GM19467 (cell line): ENCODE results near the gene BMP2K.

Experiments
- ATAC-seq: cut with Tn5 transposase; IDR thresholded peaks from one replicate; pipeline ENCODE4 v1.9.1; 2021; ENCODE audit warnings: mild to moderate bottlenecking, moderate library complexity; ENCODE audit not compliant: unreplicated experiment

The BMP2K gene

DNA sequence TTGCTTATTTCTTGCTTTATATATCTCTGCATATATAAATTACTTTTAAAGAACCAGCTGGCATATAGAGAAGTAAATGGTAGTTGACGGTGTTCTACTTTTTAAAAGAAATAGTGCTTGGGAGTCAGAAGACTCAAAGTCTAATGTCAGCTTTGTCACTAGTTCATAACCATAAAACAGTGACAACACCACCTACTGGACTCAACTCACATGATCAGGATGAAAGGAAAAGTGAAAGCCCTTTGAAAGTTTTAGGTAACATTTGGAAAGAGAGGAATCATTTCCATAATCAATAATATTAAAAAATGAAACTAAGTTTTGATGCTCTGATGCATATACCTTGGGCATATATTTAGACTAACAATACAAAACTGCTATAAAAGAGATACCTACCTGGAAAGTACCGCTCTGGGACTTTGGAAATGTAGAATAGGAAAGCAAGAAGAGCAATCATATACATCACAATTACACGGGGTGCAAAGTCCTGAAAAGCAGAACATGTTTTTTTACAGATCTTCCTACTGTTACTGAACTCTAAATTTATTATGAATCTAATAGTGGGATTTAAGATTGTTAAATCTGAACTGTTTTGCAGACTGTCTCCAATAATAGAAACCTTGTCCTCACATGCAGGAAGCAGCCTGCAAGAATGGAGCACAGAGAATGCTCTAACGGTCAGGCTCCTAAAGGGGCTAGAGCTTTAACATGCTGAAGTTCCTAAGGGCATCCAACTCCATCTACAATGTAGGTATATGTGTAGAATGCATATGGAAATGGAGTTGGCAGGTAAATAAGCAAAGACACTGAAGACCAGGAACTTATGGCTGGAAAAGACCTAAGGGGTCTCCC, 147.5 kb downstream of the BMP2K start:
- peak; percentile 59 for ATAC-seq

- ATAC-seq, result no peak
These were observed 150.7 kb downstream of the BMP2K start for GRCh38 chr4:78926826-78927225.

GRCh38 chr4:78928835-78929234, 152.7 kb downstream of the BMP2K start:
- no peak for ATAC-seq

GRCh38 chr4:78930016-78930629, 154.0 kb downstream of the BMP2K start:
- ATAC-seq, result no peak

- ATAC-seq, result no peak
These were observed 160.8 kb downstream of the BMP2K start for GRCh38 chr4:78936989-78937388.

- no peak for ATAC-seq
These were observed 161.7 kb downstream of the BMP2K start for GRCh38 chr4:78937837-78938236.

- ATAC-seq, result no peak
These were observed 162.3 kb downstream of the BMP2K start for GRCh38 chr4:78938474-78938867.

DNA sequence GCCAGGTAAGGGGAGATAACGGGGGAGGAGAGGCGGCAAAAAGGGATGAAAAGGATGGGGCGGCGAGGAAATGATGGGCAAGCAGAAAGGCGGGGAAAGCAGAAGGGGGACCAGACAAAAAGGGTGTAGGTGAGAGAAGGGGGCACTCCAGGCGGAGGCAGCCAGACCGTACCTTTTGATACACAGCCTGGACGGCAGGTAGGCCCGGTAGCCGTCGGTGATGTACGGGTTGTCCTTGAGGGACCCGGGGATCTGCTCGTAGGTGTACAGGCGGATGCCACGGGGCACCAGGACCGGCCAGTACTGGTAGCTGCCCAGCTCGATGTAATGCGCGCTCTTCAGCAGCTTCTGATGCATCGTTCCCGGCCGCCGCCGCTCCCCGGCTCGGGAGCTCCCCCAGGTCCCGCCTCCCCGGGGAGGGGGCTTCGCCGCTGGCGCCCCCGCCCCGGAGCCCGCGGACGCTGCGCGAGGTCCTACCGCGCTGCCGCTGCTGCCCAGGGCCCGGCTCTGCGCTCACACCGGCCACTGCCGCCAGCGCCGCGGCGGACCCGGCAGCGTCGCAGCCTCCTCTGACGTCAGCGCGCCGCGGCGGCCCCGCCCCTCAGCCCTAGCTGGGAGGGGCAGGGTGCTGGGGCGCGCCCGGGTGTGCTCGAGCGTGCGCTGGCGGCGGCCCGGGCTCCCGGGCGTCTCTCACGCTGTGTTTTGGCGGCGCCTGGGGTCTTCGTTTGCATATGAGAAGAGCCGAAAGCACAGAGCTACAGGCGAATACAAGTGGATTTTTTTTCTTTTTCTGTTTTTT, 162.9 kb downstream of the BMP2K start, which contains the start of gene PAQR3:
TSS of gene PAQR3 (minus strand) at position 571 of the 799 bp plus-strand sequence. CDS start at position 357, 214 bp downstream.
- peak; percentile 98 for ATAC-seq

DNA sequence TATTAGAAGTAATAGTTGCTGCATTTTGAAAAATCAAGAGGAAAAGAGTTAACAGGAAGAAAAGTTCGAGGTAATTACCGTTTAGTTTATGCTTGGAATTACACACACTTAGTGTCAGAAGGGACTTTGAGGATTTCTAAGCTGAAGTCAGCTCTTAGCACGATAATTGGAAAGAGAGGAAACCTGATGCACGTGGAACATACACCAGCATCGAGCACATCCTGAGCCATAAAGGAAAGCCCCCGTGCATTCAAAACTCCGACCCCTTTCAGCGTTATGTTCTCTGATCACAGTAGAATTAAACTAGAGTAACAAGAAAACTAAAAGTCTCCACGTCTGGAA, 163.5 kb downstream of the BMP2K start:
- ATAC-seq, result peak; percentile 19

DNA sequence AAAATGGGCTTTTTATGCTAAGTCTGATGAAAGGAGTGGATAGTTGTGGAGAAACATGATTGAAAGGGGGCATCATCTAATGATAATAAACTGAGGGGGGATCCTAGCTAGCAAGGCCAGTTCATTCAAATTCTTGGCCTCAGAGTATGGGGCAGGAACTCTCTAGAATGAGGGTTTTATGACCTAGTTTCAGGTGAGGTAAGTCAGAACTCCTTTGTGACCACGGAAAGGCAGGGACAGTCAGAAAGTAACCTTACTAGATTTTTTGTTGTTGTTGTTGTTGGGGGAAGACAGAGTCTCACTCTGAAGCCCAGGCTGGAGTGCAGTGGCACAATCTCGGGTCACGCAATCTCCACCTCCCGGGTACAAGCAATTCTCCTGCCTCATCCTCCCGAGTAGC, 164.6 kb downstream of the BMP2K start:
- no peak for ATAC-seq

DNA sequence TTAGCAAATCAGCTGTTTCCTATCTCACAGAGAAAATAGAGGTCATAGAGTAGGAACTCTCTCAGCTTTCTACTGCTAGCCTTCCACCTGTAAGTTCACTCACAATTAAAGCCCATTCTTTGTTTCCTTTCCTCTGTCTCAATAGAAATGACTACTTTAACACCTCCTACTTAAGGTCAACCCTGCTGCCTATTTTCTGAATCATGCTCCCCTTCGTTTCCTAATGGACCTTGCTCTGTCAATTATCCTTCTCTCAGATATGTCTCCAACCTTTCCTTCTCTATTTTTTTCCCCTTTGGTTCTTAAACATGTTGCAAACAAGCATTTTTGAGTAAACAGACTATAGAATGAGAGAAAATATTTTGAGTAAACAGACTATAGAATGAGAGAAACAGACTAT, 168.2 kb downstream of the BMP2K start:
- ATAC-seq, result no peak

GRCh38 chr4:78945651-78946179, 169.6 kb downstream of the BMP2K start:
- no peak for ATAC-seq

GRCh38 chr4:78949735-78950134, 173.6 kb downstream of the BMP2K start:
- no peak for ATAC-seq

DNA sequence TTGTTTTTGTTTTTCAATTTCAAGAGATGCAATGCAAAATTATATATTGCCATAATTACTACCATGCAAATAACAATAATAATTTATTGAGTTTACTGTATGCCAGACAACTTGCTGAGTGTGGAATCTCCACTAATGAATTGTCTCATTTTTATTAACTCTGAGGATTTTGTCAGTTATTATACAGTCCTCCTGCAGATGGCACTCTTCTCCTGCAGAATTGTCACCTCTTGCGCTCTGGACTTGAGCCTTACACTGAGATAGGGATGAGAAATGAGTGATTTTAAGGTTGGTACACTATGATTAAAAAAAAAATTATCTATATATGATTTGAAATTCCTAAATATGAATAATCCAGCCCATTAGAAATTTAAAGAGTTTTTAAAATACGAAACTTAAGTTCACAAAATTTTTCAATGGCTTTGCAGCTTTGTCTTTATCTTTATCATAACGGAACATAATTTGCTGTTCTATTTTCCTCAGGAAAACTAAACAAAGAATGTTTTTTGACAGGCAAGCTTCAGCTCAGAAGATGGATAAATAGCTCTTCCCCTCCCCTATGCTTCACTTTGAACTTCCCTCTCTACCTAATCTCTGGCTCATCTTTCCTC, 175.8 kb downstream of the BMP2K start:
- ATAC-seq, result no peak

DNA sequence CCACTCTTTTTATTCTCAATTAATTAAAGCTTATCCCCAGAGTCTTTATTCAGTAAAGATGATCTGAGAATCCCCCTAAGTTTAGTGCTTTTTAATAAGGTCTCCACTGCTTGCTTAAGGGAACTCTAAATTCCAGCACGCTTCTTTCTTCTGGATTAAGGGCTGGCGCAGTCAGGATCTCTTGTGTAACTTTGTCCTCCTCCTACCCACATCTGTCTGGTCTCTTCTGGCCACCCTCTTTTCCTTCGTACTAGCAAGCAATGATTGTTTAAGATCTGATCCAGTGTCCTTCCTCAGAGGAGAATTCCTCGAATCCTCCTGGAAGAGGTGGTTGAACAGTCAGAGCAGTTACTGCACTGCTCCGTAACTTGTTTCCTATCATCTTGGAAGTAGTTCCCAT, 177.1 kb downstream of the BMP2K start:
- no peak for ATAC-seq

- ATAC-seq, result peak; percentile 55
These were observed 177.9 kb downstream of the BMP2K start for GRCh38 chr4:78953769-78954666.

GRCh38 chr4:78956975-78957374, 180.8 kb downstream of the BMP2K start:
- ATAC-seq, result no peak

DNA sequence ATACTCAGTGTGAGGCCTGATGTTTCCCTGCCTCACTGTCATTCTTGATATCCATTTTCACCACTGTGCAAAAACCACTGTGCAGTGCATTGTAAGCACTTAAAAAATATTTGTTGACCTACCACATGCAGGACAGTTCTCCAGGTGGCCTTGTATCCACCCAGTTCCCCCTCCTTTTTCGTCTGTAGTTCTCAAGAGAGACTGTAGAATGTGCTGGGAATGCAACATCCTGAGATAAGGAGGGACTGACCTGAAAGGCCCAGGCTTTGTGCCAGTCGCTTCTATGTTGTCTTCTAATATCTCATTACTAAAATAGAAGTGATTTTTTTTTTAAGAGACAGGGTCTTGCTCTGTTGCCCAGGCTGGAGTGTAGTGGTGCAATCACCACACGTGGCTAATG, 184.8 kb downstream of the BMP2K start:
- no peak for ATAC-seq
